Adrenal gland (tissue), 5 donors: ENCODE data around the gene NOC4L.
"Not testable (repeated sequence)": the region's sequence is repeated elsewhere in the genome, so short reads cannot be mapped to it uniquely, and the experiment has no call there.

Source experiments
- CTCF ChIP-seq, 6 experiments: fragments of 450-650 bp in 4 of 6; fragments of 200-600 bp in 2 of 6; sonication (generic) in 1 of 6; IDR thresholded peaks; 1 replicate in 5 of 6; 2 replicates in 1 of 6; pipeline versions ENCODE4 v1.5.1 to v1.8.0; 2016 to 2021; ENCODE audit warnings: antibody characterized with exemption in 6 of 6, mild to moderate bottlenecking in 2 of 6, moderate library complexity in 1 of 6
- POLR2A ChIP-seq, 2 donors: fragments of 450-650 bp; IDR thresholded peaks; one replicate each; pipeline ENCODE4 v1.6.1; 2017; ENCODE audit warnings: antibody characterized with exemption in 2 of 2, mild to moderate bottlenecking in 2 of 2, moderate library complexity in 1 of 2
- donor health status: DM: no; HTN: no; CAD: no.

DNA sequence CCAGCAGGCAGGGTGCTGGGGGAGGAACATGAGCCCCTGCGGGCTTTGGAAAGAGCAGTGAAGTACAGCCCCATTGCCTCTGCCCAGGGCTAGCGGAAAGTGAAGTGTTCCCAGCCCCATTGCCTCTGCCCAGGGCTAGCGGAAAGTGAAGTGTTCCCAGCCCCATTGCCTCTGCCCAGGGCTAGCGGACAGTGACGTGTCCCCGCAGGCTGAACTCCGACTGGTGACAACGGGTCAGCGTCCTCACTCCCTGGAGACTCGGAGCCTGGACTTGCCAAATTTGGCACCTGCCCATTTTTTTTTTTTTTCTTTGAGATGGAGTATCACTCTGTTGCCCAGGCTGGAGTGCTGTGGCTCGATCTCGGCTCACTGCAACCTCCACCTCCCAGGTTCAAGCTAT, 51.0 kb downstream of the NOC4L start:
- TF ChIP-seq CTCF, POLR2A (IDR thresholded peaks at IDR 0.05): not testable (repeated sequence)
